Stimulated activated memory B cell treated with anti-CD40 and anti-IgM and Interleukin-4, amounts not matched to agents 10 μg/mL and 1 μg/mL and 100 μg/mL, for 72 hours (primary cell): ENCODE results near the gene DNAJA2.

ENCODE experiments used
- ATAC-seq: fragments of 150-1000 bp; cut with Tn5 transposase; 2 replicates; pipeline ENCODE4 v1.10.0; 2021
- H3K27ac Mint-ChIP-seq: one replicate; pipeline ENCODE4 v1.8.0; 2022; ENCODE audit warnings: mild to moderate bottlenecking, mixed read lengths
- H3K27me3 Mint-ChIP-seq: one replicate; pipeline ENCODE4 v1.8.0; 2022; ENCODE audit warnings: mixed read lengths
- H3K36me3 Mint-ChIP-seq: one replicate; pipeline ENCODE4 v1.8.0; 2022; ENCODE audit warnings: mixed read lengths
- H3K4me1 Mint-ChIP-seq: one replicate; pipeline ENCODE4 v1.8.0; 2022; ENCODE audit warnings: mixed read lengths
- H3K4me3 Mint-ChIP-seq: one replicate; pipeline ENCODE4 v1.8.0; 2022; ENCODE audit warnings: mild to moderate bottlenecking, moderate library complexity, mixed read lengths
- H3K9me3 Mint-ChIP-seq: one replicate; pipeline ENCODE4 v1.8.0; 2022; ENCODE audit warnings: mixed read lengths

DNAJA2 gene

GRCh38 chr16:46991729-46992704 is 18.5 kb upstream of the DNAJA2 start:
- Mint-ChIP-seq H3K9me3 (no peaks in the 10 kb centered on the region), H3K4me3 (no peak overlapping the region), H3K36me3 (no peaks in the 10 kb centered on the region)

DNA sequence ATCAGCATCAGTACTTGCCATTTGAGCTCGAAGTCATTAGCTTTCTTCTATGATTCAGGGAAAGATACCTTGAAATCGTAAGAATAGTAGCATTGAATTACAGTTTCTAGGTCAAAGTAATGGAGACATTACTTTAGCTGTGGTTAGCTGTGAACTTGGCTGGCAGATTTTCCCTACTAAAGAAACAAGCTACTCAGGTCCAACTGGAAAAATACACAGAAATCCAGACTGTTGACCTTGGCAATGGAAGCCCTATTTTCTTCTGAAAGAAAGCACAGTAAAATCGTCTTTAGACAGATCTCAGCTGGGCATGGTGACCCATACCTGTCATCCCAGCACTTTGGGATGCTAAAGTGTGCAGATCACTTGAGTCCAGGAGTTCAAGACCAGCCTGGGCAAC is 13.4 kb upstream of the DNAJA2 start:
- no peak overlapping the region for H3K27ac Mint-ChIP-seq
- H3K36me3 Mint-ChIP-seq, result no peaks in the 10 kb centered on the region
- no peaks in the 10 kb centered on the region for H3K27me3 Mint-ChIP-seq
- no peak overlapping the region for H3K4me3 Mint-ChIP-seq
- no peak for ATAC-seq
- no peaks in the 10 kb centered on the region for H3K9me3 Mint-ChIP-seq
- H3K4me1 Mint-ChIP-seq, result no peaks in the 10 kb centered on the region

More at GRCh38 chr16:46991729-46992704, 18.5 kb upstream of the DNAJA2 start:
- H3K4me1 Mint-ChIP-seq, result no peaks in the 10 kb centered on the region
- ATAC-seq, result no peak
- no peak overlapping the region for H3K27ac Mint-ChIP-seq
- H3K27me3 Mint-ChIP-seq, result no peaks in the 10 kb centered on the region

DNA sequence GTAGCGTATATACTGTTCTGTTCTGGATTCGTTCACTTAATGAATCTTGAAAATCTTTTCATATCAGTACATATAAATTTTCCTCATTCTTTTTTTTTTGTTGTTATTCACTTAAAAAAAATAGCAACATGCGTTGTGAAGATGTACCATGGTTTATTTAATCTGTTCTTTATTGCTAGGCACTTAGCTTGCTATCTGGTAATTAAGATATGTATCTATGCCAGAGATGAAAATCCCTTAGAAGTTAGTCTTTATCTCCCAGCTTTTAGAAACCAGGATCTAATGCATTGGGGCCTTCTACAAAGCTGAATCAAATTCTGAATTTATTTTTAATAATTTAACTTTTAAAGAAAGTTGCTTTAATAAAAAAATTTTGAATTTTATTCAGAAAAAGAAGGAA is 13.0 kb upstream of the DNAJA2 start:
- no peaks in the 10 kb centered on the region for H3K9me3 Mint-ChIP-seq
- H3K36me3 Mint-ChIP-seq, result no peaks in the 10 kb centered on the region
- H3K4me3 Mint-ChIP-seq, result no peak overlapping the region
- no peaks in the 10 kb centered on the region for H3K27me3 Mint-ChIP-seq
- ATAC-seq, result no peak
- H3K4me1 Mint-ChIP-seq, result no peaks in the 10 kb centered on the region
- no peak overlapping the region for H3K27ac Mint-ChIP-seq

GRCh38 chr16:46982335-46982734 is 8.9 kb upstream of the DNAJA2 start:
- H3K36me3 Mint-ChIP-seq, result no peaks in the 10 kb centered on the region
- H3K4me1 Mint-ChIP-seq, result peaks cover 7% of the 10 kb centered on the region
- H3K4me3 Mint-ChIP-seq, result no peak overlapping the region
- no peaks in the 10 kb centered on the region for H3K9me3 Mint-ChIP-seq
- ATAC-seq, result no peak
- H3K27me3 Mint-ChIP-seq, result no peaks in the 10 kb centered on the region
- H3K27ac Mint-ChIP-seq, result no peak overlapping the region

DNA sequence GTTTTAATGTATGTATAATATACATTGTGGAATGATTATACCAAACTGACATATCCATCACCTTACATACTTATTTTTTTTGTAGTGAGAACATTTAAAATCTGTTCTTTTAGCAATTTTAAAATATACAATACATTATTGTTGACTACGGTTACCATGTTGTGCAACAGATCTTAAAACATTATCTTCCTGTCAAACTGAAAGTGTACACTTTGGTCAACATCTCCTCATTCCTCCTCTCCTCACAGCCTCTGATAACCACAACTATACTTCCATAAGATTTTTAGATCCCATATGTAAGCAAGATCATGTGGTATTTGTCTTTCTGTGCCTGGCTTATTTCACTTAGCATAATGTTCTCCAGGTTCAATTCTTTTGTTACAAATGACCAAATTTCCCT is 7.5 kb upstream of the DNAJA2 start:
- Mint-ChIP-seq H3K9me3 (no peaks in the 10 kb centered on the region), H3K4me3 (no peak overlapping the region), H3K27ac (no peak overlapping the region), H3K36me3 (no peaks in the 10 kb centered on the region), H3K4me1 (peaks cover 20% of the 10 kb centered on the region), H3K27me3 (no peaks in the 10 kb centered on the region)
- ATAC-seq, result no peak

DNA sequence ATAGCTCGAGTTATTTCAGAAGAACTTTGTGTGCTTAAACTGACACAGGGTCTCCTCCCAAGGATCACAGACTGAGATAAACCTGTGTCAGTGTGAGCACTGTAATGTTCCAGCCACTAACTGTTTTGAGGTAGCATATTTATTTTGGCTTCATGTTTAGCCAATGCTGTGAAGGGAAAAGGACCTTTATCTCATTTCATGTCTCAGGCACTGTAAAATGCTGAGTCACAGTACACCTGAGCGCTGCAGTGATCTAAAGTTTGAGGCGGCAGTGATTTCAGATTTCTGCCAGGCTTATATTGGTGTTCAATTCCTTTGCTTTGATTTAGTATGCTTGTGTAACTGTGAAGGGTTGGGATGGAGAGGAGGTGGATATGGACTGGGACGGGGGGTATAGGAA is 3.1 kb upstream of the DNAJA2 start:
- Mint-ChIP-seq H3K4me3 (peak overlapping the region; percentile 1), H3K27ac (peak overlapping the region; percentile 99), H3K9me3 (no peaks in the 10 kb centered on the region), H3K36me3 (peaks cover 5% of the 10 kb centered on the region), H3K4me1 (peaks cover 52% of the 10 kb centered on the region), H3K27me3 (no peaks in the 10 kb centered on the region)
- no peak for ATAC-seq

GRCh38 chr16:46975908-46976470 is 2.5 kb upstream of the DNAJA2 start:
- Mint-ChIP-seq H3K9me3 (no peaks in the 10 kb centered on the region), H3K4me1 (peaks cover 55% of the 10 kb centered on the region), H3K27me3 (no peaks in the 10 kb centered on the region), H3K36me3 (peaks cover 9% of the 10 kb centered on the region), H3K4me3 (peak overlapping the region; percentile 1), H3K27ac (peak overlapping the region; percentile 99)
- ATAC-seq, result no peak

DNA sequence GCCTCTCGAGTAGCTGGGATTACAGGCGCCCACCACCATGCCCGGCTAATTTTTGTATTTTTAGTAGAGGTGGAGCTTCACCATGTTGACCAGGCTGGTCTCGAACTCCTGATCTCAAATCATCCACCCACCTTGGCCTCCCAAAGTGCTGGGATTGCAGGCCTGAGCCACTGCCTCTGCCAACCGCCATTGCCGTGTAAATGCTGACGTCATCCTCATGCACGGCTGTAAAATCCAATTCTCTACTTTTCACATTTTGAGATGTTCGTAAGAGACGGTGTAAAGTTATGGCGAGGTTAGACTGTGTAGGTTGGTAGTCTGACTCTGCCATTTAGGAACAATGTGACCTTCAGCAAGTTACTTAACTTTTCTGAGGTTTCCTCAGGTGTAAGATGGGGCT is 1.7 kb upstream of the DNAJA2 start:
- Mint-ChIP-seq H3K27me3 (no peaks in the 10 kb centered on the region), H3K4me3 (peak overlapping the region; percentile 96), H3K9me3 (no peaks in the 10 kb centered on the region), H3K4me1 (peaks cover 57% of the 10 kb centered on the region), H3K27ac (peak overlapping the region; percentile 99), H3K36me3 (peaks cover 10% of the 10 kb centered on the region)
- ATAC-seq, result no peak

GRCh38 chr16:46974352-46974751 is 878 bp upstream of the DNAJA2 start:
- peak overlapping the region; percentile 96 for H3K4me3 Mint-ChIP-seq
- peaks cover 54% of the 10 kb centered on the region for H3K4me1 Mint-ChIP-seq
- no peaks in the 10 kb centered on the region for H3K27me3 Mint-ChIP-seq
- peaks cover 10% of the 10 kb centered on the region for H3K36me3 Mint-ChIP-seq
- ATAC-seq, result peak; percentile 9
- H3K9me3 Mint-ChIP-seq, result no peaks in the 10 kb centered on the region
- peak overlapping the region; percentile 99 for H3K27ac Mint-ChIP-seq

DNA sequence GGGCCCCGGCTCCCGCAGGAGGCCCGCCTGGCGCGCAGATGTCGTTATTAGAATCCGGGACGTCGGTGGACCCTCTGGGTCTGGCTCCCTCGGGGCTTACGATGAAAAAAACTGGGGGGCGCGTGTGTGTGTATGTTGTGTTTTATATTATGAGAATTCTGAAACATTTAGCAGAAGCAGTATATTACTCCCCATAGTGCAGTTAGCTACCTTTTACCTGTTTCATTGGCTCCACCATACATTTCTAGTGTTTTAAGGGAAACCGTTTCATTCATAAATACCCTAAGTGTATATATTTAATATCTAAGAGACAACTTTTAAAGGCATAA is 486 bp upstream of the DNAJA2 start:
- H3K4me1 Mint-ChIP-seq, result peaks cover 50% of the 10 kb centered on the region

DNA sequence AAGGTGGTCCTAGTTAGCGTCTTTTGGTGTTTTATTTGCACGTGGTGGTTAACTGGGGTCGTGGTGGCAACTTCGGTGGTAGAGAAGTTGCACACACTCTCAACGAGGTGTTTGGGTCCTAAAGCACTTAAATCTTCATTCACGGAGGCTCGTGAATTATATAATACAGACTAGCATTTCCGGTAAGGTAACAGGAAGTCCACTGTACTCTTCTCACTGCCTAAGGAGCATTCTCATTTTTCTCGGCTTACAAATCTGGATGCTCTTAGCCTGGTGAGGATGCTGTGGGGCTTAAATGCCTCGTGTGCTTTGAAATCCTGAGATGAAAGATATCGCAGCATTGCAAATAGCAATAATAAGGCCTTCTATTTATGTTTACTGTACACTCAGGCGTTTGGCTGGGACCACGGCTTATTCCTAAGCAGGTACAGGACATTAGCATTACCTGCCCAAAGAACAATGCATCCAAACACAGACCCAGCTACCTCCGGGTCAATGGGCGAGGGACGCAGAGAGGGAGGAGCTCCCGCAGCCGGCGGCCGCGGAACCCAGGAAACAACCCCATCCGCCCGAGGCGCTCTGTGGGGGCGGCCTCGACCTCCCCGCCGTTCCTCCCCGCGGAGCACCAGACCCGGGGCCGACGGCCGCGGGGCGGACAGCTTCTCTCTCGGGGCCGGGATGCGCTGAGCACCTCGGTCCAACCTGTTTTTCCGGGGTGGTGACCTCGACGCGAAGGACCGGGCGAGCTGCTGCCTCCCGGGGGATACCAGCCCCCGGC is 856 bp downstream of the DNAJA2 start:
- Mint-ChIP-seq H3K27ac (peak overlapping the region; percentile 99), H3K4me1 (peaks cover 51% of the 10 kb centered on the region), H3K9me3 (no peaks in the 10 kb centered on the region), H3K4me3 (peak overlapping the region; percentile 96), H3K27me3 (no peaks in the 10 kb centered on the region), H3K36me3 (peaks cover 15% of the 10 kb centered on the region)
- peak; percentile 67 for ATAC-seq

More for the DNA sequence above, 486 bp upstream of the DNAJA2 start:
- H3K27me3 Mint-ChIP-seq, result no peaks in the 10 kb centered on the region
- peak overlapping the region; percentile 99 for H3K27ac Mint-ChIP-seq
- peak overlapping the region; percentile 96 for H3K4me3 Mint-ChIP-seq
- no peak for ATAC-seq
- H3K9me3 Mint-ChIP-seq, result no peaks in the 10 kb centered on the region
- H3K36me3 Mint-ChIP-seq, result peaks cover 10% of the 10 kb centered on the region

DNA sequence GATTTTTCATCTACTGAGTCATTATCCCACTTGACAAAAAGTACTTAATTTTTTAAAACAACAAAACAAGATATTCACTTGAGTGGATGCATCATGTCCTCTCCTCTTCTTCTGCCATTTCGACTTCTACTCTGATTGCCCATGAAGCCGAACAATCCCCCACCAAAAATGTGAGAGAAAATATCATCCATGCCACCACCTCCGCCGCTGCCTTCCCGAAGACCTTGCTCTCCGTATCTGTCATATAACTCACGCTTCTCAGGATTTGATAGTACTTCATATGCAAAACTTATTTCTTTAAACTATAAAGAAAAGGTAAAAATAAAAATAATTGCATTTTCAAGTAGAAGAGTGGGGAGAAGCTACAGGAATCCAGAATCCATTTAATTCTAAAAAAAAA is 2.2 kb downstream of the DNAJA2 start:
- Mint-ChIP-seq H3K27me3 (no peaks in the 10 kb centered on the region), H3K36me3 (peaks cover 22% of the 10 kb centered on the region), H3K9me3 (no peaks in the 10 kb centered on the region), H3K4me1 (peaks cover 46% of the 10 kb centered on the region), H3K4me3 (no peak overlapping the region), H3K27ac (no peak overlapping the region)
- ATAC-seq, result no peak

DNA sequence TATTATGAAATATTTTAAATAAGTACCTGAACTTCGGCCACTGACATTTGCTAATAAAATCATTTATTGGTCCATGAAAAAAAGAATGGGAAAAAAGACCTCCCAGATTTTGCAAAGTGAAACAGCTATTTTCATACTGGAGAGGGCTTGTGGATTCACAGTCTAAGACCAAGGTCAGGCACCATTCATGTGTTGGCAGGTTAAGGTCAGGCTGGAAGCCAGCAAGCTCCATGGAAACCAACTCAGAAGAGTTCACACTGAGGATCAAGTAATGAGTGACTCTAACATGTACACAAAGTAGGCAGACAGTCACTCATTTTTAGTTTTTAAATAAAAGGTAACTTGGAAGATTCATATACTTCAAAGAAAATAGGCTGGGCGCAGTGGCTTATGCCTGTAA is 3.4 kb downstream of the DNAJA2 start:
- no peak overlapping the region for H3K27ac Mint-ChIP-seq
- peaks cover 35% of the 10 kb centered on the region for H3K4me1 Mint-ChIP-seq
- no peak overlapping the region for H3K4me3 Mint-ChIP-seq
- no peak for ATAC-seq
- no peaks in the 10 kb centered on the region for H3K9me3 Mint-ChIP-seq
- H3K36me3 Mint-ChIP-seq, result peaks cover 27% of the 10 kb centered on the region
- no peaks in the 10 kb centered on the region for H3K27me3 Mint-ChIP-seq

DNA sequence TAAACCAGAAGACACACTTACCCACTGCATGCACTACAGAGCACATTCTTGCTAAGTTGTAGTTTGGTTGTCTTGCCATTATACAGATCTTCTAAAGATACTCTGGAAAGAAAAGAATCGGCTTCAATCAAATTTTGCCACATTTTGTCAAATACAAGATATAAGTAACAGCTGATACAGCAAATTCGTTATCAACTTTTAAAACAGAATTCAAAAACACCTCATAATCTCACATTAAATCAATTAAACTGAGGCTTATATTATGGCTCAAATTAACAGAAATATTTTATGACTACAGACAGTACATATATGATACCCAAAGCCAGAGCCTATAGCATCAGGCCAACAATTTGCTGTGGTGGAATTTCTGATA is 5.4 kb downstream of the DNAJA2 start:
- ATAC-seq, result no peak
- Mint-ChIP-seq H3K27me3 (no peaks in the 10 kb centered on the region), H3K9me3 (no peaks in the 10 kb centered on the region), H3K4me1 (peaks cover 20% of the 10 kb centered on the region), H3K4me3 (no peak overlapping the region), H3K36me3 (peaks cover 46% of the 10 kb centered on the region), H3K27ac (no peak overlapping the region)

DNA sequence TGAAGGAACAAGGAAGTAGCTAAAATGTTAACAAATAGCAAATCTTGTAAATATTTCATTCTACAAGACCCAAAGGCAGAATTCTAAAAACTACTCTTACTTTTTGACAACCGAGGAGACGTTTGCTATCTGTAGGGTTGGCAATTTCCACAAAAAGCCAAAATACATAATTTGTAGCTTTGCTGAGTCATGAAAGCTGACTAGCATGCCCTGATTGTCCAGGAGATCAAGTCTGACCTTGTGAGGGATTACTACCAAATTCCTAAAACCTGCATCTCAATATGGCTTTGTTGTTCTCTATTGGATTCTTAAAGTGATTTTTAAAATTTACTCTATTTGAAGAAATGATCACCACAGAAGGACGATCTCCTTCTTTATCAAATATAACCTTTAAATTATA is 10.8 kb downstream of the DNAJA2 start:
- Mint-ChIP-seq H3K4me1 (peaks cover 27% of the 10 kb centered on the region), H3K27me3 (no peaks in the 10 kb centered on the region), H3K27ac (peak overlapping the region; percentile 79), H3K4me3 (no peak overlapping the region), H3K9me3 (no peaks in the 10 kb centered on the region), H3K36me3 (peaks cover 70% of the 10 kb centered on the region)
- no peak for ATAC-seq
